OCI-M1 (cell line): Measurements from ENCODE around the gene RPL15.

ENCODE experiments used
- DNase-seq: peaks from one replicate; lab custom pipeline; 2025; lab: John Stamatoyannopoulos, UW

The RPL15 gene

GRCh38 chr3:23931597-23931996, 14.7 kb downstream of the RPL15 start:
- DNase-seq, result no peak

DNA sequence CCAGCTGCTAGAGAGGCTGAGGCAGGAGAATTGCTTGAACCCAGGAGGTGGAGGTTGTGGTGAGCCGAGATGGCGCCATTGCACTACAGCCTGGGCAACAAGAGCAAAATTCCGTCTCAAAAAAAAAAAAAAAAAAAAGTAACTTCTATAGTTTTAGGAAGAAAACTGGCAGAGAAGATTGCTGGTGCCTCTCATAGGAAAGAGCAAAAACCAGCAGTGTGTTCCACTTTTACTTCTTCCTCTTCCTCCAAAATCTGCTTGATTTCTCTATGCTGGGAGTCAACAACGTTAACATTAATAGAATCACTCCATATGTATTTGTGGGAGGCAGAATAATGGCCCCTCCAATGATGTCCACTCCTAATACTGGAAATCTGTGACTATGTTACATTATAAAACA, 15.6 kb downstream of the RPL15 start:
- no peak for DNase-seq

DNA sequence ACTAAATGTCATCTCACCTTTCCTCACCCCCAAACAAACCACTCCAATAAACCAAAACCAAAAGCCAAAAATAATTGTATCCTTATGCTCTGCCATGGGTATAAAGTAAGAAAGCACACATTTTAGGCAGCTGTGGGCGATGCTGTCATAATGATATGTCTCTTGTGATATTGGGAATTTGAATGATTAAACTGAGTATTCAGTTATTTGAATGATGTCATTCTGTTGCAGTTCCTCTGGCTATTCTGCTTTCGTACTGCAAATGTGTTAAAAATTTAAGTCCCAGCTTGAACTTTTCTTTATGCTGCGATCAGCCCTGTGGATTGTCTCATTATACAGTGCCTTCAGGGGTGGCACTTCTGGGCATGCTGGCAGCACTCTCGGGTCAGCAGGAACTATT, 17.3 kb downstream of the RPL15 start:
- DNase-seq, result no peak

DNA sequence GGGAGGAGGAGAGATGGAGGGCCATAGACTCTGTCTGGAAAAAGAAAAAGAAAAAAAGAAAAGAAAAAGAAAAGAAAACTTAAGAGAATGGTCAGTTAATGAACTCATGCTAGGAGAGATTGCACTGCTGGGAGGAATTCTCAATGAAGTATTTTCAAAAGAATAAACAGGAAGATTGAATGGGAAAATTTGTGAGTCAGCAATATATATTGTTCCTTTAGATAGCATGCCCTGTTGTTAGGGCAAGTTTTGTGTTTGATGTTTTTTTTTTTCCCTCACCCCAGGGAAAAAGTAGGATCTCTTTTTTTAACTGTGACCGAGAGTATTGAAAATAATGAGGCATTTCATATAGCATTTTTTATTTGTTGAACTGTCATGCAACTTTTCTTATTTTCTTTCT, 20.4 kb downstream of the RPL15 start:
- no peak for DNase-seq

- DNase-seq, result peak; percentile 79
Measured at GRCh38 chr3:23938688-23939087, 21.8 kb downstream of the RPL15 start.

DNA sequence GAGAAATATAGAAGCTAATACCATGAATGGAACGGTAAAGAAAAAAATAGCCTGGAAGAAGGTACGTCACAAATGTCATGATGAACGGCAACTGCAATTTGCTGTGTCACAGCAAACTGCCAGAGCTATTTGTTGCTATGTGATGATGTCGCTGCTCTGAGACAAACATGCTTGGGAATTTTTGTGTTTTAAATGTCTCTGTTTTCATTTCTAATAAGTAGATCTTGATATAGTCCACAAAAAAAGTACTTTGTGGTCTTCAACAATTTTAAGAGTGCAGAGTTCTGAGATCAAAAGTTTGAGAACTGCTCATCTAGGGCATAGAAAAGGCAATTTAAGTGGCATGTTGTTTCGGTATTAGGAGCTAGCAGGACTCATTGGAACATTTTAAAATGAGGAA, 23.8 kb downstream of the RPL15 start:
- peak; percentile 39 for DNase-seq

GRCh38 chr3:23941440-23941839, 24.5 kb downstream of the RPL15 start:
- DNase-seq, result no peak

DNA sequence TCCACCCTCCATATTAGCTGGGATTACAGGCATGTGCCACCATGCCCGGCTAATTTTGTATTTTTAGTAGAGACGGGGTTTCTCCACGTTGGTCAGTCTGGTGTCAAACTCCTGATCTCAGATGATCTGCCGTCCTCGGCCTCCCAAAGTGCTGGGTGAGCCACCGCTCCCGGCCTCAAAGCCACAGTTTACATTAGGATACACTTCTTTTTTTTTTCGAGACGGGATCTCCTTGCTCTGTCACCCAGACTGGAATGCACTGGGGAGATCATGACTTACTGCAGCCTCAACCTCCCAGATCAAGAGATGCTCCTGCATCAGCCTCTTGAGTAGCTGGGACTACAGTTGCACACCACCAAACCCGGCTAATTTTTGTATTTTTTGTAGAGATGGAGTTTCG, 25.6 kb downstream of the RPL15 start:
- DNase-seq, result no peak

GRCh38 chr3:23944007-23944783, 27.3 kb downstream of the RPL15 start:
- peak; percentile 45 for DNase-seq

DNA sequence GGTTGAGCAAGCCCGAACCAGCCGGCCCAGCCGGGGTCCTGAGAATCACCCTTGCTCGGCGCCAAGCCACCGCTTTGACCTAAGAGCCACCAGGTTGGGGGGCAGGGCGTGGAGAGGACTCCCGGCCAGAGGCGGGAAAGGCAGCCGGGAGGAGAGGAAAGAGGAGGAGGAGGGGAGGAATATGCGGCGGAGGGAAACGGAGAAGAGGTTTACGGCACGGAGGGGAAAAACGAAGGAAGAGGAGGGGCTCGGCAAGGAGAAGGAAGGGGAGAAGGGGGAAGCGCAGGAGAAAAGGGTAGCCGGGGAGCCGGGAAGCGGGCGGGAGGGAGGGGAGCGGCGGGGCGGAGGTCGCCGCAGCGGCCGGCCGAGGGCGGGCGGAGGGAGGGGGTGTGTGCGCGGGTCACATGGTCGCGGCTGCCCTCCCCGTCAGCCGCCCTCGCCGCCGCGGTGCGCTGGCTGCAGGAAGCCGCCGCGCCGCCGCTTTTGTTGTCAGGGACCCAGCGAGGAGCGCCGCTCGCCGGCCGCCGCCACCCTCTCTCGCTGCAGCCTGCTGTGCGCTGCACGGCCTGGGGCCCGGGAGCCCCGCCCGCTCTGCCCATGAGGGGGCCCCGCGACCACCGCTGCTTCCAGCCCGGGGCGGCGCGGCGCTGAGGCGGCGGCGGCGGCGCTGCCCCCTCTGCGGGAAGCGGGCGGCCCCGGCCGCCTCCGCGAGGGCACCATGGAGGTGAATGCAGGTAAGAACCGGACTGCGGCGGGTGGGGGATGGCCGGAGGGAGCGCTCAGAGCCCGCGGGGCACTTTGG, 28.1 kb downstream of the RPL15 start, which contains the start of gene NR1D2:
NR1D2 (plus strand) TSS at position 426 of the 802 bp plus-strand sequence; CDS start at position 719, 293 bp downstream.
- DNase-seq, result peak; percentile 85

DNA sequence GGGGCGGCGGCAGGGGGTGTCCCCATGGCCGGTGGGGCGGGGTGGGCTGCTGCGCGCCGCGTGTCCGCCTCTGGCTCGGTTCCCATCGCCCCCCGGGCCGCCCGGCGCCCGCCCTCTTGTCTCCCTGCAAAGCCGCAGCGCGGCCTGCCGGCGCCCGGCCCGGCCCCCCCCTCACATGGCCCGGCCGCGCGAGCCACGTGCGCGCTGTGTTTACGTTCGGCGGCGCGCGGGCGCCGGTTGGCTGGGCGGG, 28.7 kb downstream of the RPL15 start:
- no peak for DNase-seq

- DNase-seq, result peak; percentile 98
Measured at GRCh38 chr3:23945913-23946687, 29.2 kb downstream of the RPL15 start.

DNA sequence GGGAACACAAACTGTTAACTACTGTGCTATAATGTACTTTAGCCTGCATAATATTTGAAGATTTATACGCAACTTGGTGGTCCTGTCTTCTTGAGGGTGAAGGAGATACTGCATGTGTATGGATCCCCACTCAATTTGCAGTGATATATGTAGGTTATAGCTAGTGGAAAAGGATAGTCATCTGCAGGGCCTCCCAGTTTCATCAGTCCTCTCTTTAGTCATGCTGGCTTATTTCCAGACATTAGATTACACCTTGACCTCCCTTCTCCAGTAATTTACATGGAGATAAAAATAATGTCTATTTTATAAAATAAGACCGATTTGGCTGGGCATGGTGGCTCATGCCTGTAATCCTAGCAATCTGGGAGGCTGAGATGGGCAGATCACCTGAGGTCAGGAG, 31.8 kb downstream of the RPL15 start:
- no peak for DNase-seq

GRCh38 chr3:23949784-23950183, 32.9 kb downstream of the RPL15 start:
- peak; percentile 72 for DNase-seq

- peak; percentile 72 for DNase-seq
Measured at GRCh38 chr3:23950293-23950692, 33.4 kb downstream of the RPL15 start.

- DNase-seq, result no peak
Measured at GRCh38 chr3:23952646-23953045, 35.7 kb downstream of the RPL15 start.

DNA sequence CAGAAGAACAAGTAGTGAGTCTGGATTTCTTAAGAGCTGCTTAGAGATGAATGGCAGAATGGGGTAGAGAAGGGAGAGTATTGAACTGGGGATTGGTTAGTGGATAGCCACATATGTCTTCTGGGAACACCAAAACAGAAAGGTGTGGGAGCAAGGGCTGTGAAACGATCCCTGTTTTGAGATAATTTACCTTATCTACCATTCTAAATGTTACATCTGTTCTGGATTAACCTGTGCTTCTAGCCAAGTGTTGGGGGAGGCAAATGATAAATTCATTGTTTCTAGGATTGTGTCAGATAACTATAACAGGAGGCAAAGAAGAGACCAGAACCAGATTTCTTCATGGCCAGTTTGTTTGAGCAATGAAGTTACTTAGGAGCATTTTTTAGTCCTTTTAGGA, 36.6 kb downstream of the RPL15 start:
- no peak for DNase-seq

- no peak for DNase-seq
Measured at GRCh38 chr3:23954144-23954543, 37.2 kb downstream of the RPL15 start.

DNA sequence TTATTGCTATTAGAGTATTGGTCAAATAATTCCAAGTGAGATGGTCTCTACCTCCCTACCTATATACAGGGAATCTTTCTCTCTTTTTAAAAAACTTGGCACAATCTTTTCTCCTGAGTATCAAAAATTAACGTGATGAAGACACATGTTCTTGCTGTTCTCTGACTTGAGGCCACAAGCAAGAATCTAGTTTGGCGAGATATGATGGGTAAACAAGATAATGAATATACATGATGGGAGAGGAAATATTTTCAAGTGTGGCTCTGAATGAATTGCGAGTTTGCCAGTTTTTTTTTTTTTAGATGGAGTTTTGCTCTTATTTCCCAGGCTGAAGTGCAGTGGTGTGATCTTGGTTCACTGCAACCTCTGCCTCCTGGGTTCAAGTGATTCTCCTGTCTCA, 39.8 kb downstream of the RPL15 start:
- DNase-seq, result no peak

DNA sequence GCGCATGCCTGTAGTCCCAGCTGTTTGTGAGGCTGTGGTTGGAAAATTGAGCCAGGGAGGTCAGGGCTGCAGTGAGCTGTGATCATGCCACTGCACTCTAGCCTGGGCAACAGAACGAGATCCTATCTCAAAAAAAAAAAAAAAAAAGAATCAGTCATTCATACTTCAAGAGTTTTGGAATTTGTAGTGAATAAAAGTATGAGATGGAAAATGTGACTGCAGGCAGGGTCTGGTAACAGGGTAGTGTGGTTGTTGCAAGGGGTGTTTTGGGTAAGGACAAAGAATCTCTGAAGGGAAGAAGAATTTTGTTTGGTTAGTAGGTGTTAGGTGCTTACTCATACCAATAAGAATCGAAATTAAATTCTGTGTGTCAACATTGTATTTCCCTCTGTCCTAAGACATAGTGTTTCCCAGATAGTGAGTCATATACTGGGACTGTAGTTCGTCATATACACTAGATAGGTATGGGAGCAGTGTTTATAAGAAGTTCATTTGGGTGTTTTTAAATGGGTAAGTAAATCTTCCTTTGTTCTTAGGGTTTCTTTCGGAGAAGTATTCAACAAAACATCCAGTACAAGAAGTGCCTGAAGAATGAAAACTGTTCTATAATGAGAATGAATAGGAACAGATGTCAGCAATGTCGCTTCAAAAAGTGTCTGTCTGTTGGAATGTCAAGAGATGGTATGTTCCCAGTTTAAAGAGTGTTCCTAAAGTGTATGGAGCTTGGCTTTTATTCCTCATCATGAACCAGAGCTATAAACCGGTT, 42.4 kb downstream of the RPL15 start:
- no peak for DNase-seq

DNA sequence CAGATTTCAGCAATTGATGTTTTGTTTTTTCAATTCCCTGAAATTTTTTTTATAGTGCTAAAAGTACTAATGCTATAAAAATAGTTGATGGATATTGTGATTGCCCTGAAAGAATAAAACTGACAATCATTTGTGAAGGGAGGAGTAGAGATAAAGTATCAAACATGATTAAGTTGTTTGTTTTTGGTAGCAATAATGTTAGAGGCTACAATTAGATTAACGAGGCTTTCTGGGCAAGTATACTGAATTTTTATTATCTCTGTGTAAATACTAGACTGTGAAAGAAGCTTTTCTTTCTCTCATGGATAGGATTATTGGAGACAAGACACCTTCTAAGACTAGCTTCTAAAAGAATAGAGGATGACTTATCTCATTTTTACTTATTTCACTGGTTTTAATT, 43.7 kb downstream of the RPL15 start:
- no peak for DNase-seq

DNA sequence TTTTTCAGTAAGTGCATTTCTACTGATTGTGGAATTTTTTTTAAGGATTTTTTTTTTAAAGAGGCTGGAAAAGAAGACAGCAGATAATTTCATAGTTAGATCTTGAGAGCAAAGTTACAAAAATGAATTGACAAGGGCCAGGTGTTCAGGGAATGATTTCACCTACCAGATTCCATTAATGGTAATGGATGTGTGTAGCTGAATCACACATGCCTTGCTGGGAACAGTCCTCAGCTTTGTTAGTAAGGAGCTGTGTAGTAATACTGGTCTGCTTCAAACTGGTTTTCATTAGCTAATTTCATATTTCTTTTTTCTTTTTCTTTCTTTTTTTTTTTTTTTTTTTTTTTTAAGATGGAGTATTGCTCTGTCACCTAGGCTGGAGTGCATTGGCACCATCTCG, 44.1 kb downstream of the RPL15 start:
- DNase-seq, result no peak
